ENCODE results near the gene ITGB1.
"Not testable (repeated sequence)": the region's sequence is repeated elsewhere in the genome, so short reads cannot be mapped to it uniquely, and the experiment has no call there.

The ITGB1 gene

GRCh38 chr10:32937911-32938424, 20.1 kb downstream of the ITGB1 start:
- DNase-seq (ENCODE audit: low read depth): no peak

- no peak for DNase-seq (ENCODE audit: low read depth)
Measured at GRCh38 chr10:32932225-32932729, 25.8 kb downstream of the ITGB1 start.

GRCh38 chr10:32931593-32931992, 26.4 kb downstream of the ITGB1 start:
- no peak for DNase-seq (ENCODE audit: low read depth)

- DNase-seq (ENCODE audit: low read depth): no peak
Measured at GRCh38 chr10:32930036-32930435, 28.0 kb downstream of the ITGB1 start.

- no peak for DNase-seq (ENCODE audit: low read depth)
Measured at GRCh38 chr10:32929634-32930033, 28.4 kb downstream of the ITGB1 start.

DNA sequence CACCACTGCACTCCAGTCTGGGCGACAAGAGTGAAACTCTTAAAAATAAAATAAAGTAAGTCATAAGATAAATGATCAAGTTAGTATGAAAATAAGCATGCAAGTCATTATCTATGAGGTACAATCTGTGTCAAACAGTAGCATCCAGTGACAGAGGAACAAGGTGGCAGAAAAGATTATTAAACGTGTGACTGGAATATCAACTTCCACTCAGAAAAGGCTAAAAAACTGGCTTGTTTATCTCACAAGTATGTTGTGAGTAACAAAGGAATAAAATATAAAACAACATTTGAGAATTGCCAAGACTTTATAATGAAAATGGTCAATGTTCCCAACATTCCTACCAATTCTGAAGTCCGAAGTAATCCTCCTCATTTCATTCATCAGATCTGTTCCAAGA, 30.3 kb downstream of the ITGB1 start:
- no peak for DNase-seq (ENCODE audit: low read depth)

DNA sequence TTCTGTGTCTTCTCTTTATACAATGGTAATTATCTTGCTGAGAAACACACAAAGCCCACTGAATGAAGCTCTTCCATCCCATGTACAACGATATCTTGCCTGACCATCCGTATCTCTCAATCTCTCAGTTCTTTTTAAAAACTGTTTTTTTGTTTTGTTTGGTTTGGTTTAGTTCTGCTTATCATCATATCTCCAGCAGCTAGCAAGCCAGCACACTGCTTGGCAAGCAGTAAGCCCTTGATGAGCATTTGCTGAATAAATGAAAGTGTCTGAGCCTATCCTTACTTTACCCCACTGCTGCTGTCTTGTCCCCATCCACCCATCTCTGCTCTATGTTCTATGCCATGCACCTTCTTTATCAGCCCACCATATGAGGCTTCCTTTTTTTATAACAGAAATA, 34.2 kb downstream of the ITGB1 start:
- no peak for DNase-seq (ENCODE audit: low read depth)

GRCh38 chr10:32923134-32923533, 34.9 kb downstream of the ITGB1 start:
- no peak for DNase-seq (ENCODE audit: low read depth)

DNA sequence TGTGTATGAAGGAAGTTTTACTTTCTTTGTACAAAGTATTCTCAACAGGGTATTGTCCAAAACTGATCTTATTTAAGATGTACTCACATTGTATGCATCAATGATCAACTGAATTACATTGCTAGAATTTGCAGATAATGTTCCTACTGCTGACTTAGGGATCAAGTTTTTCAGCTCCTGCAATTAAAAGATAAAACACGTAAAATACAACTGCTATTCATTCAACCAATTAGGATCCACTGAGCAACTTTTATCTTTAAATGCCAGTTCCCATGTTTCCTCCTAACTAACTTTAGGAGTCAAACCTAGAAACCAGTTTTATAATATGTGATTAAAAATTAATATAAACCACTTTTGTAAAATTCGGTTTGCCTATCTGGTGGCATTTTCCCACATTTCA, 35.9 kb downstream of the ITGB1 start:
- DNase-seq (ENCODE audit: low read depth): no peak

- not testable (repeated sequence) for DNase-seq (ENCODE audit: low read depth)
Measured at GRCh38 chr10:32917817-32918216, 40.2 kb downstream of the ITGB1 start.

- no peak for DNase-seq (ENCODE audit: low read depth)
Measured at GRCh38 chr10:32911285-32912016, 46.6 kb downstream of the ITGB1 start.

GRCh38 chr10:32909970-32910369, 48.1 kb downstream of the ITGB1 start:
- not testable (repeated sequence) for DNase-seq (ENCODE audit: low read depth)

- DNase-seq (ENCODE audit: low read depth): no peak
Measured at GRCh38 chr10:32909456-32909855, 48.6 kb downstream of the ITGB1 start.

DNA sequence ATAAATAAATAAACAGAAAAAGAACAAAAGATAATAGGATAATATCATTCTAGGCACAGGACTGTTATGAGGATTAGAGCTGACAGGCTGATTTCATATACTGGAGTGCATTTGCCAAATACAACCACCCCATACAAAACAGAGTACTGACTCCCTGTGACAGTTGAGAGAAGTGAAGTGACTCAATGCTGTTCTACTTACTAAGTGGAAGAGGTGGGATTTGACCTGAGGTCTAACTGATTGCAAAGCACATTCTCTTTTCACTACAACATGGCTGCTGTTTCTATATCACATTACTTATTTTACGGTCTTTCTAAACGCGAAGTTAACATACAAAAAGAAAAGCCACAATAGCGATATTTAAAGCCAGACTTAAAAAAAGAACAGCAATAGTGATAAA, 51.4 kb downstream of the ITGB1 start:
- DNase-seq (ENCODE audit: low read depth): no peak

DNA sequence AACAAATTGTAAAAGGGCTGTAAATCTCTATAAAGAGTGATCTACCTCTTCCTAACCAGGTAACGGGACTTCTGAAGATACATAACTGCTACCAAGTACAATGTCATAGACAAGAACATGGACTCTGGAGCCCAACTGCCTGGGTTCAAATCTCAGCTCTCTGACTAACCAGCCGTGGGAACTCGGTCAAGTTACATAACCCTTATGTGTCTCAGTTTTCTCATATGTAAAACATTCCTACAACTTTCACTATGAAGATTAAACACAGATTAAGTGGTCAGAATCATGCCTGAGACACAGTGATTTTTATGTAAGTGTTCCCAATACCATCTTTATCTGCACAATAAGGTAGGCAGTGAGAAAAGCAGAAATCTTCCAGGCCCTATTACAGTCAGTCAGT, 52.6 kb downstream of the ITGB1 start:
- no peak for DNase-seq (ENCODE audit: low read depth)

GRCh38 chr10:32901815-32902214, 56.2 kb downstream of the ITGB1 start:
- no peak for DNase-seq (ENCODE audit: low read depth)

DNA sequence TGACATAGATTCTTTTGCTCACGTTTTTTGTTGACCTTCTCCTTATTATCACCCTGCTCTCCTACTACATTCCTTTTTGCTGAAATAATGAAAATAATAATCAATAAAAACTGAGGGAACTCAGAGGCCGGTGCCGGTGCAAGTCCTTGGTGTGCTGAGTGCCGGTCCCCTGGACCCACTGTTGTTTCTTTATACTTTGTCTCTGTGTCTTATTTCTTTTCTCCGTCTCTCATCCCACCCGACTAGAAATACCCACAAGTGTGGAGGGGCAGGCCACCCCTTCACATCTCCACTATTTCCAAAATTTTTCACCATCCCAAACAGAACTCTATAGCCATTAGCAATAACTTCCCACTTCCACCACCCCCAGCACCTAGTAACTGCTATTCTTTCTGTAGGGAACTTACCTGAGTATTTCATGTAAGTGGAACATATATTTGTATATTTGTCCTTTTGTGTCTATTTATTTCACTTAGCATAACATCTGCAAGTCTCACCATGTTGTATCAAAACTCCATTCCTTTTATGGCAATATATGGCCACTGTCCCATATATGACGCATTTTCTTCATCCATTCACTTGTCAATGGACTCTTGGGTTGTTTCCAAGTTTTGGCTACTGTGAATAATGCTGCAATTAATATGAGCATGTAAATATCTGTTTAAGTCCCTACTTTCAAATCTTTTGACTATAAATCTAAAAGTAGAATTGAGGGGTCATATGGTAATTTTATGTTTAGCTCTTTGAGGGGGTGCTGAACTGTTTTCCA, 62.6 kb downstream of the ITGB1 start:
- not testable (repeated sequence) for DNase-seq (ENCODE audit: low read depth)

DNA sequence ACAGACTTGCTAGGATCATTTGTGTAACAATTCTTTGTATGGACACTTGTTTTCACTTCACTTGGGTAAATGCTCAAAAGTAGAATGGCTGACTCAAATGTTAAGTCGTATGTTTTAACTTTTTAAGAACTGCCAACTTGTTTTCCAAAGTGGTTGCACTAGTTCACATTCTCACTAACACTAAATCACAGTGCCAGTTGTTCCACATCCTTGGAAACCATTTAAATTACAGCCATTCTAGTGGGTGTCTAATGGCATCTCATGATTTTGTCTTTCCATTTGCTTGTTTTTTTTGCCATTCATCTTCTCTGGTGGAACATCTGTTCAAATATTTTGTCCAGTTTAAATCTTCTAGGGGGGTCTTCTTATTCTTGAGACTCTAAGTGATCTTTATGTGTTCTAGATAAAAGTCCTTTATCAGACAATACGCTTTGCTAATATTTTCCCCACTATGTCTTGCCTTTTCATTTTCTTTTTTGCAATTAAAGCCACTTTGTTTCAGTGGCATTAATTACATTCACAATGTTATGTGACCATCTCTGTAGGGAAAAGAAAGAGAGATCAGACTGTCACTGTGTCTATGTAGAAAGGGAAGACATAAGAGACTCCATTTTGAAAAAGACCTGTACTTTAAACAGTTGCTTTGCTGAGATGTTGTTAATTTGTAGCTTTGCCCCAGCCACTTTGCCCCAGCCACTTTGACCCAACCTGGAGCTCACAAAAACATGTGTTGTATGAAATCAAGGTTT, 63.9 kb downstream of the ITGB1 start:
- no peak for DNase-seq (ENCODE audit: low read depth)

DNA sequence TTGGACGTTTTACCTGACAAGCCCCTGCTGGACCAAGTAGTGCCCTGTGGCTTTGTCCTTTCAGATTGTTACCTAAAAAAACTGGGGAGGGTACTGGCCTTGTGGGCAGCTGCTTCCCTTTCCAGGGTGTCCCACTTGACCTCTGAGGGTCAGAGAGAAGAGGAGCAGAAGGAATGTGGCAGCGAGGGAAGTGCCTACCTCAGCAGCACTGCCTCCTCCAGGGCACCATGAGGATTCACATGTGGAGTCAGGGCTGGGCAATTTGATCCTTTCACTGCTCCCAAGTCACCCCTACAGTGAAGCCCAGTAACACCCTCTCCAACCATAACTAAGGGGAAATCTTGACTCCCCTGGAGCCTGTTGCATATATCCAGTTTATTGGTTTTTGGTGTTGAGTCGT, 64.6 kb downstream of the ITGB1 start:
- DNase-seq (ENCODE audit: low read depth): no peak

GRCh38 chr10:32891261-32891660, 66.8 kb downstream of the ITGB1 start:
- DNase-seq (ENCODE audit: low read depth): no peak

DNA sequence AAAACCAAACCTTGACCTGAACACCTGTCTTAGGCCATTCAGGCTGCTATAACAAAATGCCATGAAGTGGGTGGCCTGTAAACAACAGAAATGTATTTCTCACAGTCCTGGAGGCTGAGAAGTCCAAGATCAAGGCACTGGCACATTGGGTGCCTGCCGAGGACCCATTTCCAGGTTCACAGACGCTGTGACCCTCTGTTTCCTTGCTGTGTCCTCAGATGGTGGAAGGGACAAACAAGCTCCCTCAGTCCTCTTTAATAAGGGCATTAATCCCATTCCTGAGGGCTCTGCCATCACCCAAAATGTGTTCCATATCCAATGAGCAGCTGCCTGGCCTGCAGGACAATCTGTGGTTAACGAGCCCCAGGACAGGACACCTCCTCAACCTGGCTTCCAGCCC, 67.6 kb downstream of the ITGB1 start:
- no peak for DNase-seq (ENCODE audit: low read depth)

DNA sequence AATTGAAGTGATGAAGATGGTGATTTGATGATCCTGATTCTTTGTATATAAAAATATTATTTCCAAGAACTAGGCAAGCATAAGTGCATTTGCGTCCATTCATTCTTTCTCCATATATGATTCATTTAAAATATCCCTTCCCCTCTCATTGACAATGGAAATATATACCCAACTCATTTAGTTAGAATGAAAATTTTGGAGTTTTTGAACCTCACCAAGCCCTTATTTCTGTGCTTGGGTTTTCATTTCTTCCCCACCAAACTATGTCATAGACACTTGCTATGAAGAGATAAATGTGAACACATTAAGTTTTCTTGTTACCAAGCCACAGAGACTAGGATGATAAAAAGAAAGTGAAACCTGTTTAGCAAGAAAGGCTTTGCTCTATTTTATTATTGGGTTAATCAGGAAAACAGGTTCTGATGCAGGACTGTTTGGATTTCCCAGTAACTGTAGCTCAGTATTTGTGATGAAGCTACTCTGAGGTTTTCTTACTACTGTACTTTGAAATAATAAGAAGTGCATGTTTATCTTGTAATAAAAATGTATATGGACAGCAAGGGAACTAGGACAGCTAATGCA, 68.3 kb downstream of the ITGB1 start:
- no peak for DNase-seq (ENCODE audit: low read depth)
